GM10266 (cell line): ENCODE measurements around the gene TKTL1.
A peak's percentile ranks its signal among the peaks of the same experiment; 100 is the strongest.

Experiments
- DNase-seq: peaks from one replicate; pipeline ENCODE4 v3.0.0; 2012; ENCODE audit errors: extremely low spot score
- TF ChIP-seq, protein P1 (sequence below): IDR thresholded peaks from 2 replicates; pipeline ENCODE4 v1.5.1; 2012; ENCODE audit warnings: mild to moderate bottlenecking, low read depth; ENCODE audit not compliant: control insufficient read depth, insufficient read depth; ENCODE audit errors: missing control alignments

Gene TKTL1

DNA sequence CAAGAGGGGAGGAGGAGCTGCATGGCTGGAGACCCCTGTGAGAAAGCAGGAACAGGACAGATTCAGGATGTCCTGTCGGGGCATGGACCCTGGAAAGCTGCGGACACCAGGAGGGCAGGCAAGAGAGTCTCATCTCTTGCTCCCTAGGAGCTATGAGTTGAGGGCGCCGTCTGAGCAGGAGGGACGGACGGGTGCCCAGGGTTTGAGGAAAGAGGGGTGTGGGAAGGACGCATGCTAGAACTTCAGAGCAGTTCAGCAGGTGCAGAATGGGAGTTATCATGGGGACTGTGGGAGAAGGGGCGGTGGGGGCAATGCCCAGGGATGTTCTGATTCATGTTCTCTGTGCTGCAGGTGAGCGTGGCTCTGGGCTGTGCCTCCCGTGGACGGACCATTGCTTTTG lies 24.8 kb downstream of the TKTL1 start:
- TF ChIP-seq, protein P1, sequence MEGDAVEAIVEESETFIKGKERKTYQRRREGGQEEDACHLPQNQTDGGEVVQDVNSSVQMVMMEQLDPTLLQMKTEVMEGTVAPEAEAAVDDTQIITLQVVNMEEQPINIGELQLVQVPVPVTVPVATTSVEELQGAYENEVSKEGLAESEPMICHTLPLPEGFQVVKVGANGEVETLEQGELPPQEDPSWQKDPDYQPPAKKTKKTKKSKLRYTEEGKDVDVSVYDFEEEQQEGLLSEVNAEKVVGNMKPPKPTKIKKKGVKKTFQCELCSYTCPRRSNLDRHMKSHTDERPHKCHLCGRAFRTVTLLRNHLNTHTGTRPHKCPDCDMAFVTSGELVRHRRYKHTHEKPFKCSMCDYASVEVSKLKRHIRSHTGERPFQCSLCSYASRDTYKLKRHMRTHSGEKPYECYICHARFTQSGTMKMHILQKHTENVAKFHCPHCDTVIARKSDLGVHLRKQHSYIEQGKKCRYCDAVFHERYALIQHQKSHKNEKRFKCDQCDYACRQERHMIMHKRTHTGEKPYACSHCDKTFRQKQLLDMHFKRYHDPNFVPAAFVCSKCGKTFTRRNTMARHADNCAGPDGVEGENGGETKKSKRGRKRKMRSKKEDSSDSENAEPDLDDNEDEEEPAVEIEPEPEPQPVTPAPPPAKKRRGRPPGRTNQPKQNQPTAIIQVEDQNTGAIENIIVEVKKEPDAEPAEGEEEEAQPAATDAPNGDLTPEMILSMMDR = no peak

DNA sequence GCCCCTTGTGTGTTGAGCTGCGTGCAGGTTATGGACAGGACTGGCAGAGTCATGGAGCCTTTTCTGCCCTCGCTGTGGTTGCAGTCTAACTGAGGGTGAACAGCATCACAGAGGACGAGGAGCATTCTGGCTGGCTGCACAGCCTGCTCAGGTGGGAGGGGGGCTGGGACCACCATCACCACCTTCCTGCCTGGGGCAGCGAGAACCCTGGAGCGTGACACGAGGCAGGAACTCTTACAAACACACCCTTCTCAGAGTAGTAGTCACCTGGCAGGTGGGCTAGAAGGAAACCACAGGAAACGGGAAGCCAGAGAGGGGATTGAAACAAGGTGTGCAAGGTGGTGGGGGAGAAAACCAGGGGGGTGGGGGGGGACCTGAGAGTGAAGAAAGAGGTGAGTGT lies 25.6 kb downstream of the TKTL1 start:
- DNase-seq = no peak
- TF ChIP-seq, protein P1 = no peak

More for the DNA sequence above, 24.8 kb downstream of the TKTL1 start:
- no peak for DNase-seq

DNA sequence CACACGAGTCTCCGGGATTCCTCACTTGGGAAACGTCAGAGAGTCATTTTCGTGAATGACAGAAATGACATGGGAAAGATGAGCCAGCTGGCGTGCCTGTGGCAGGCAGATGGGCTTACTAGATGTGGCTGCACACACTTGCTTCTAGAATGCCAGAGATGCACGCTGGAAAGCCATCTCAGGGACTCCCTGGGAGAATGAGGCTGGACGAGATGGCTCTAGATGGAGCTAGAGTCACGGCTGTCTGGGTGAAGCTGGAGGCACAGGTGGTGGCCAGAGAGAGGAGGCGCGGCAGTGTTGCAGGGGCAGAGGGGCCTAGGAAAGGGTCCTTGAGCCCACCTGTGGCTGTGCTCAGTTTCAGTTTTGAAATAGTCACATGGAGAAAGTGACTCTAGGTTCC lies 26.0 kb downstream of the TKTL1 start:
- TF ChIP-seq, protein P1 = peak; percentile 20
- DNase-seq = no peak

DNA sequence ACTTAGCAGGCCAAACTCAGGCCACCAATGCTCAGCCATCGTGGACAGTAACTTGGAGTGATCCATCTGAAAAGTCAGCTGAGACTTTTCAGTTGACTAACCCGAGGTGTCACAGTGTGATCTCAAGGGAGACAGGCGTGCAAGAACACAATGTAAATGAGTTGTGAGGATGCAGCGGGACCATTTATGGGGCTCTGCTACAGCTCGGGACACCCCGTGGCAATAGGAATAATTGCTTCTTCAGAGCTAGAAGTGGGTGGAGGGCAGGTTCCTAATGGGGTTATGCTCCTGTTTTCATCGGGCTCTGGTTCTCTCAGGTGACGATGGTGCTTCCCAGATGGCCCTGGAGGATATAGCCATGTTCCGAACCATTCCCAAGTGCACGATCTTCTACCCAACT lies 27.3 kb downstream of the TKTL1 start:
- no peak for DNase-seq
- TF ChIP-seq, protein P1 = no peak

DNA sequence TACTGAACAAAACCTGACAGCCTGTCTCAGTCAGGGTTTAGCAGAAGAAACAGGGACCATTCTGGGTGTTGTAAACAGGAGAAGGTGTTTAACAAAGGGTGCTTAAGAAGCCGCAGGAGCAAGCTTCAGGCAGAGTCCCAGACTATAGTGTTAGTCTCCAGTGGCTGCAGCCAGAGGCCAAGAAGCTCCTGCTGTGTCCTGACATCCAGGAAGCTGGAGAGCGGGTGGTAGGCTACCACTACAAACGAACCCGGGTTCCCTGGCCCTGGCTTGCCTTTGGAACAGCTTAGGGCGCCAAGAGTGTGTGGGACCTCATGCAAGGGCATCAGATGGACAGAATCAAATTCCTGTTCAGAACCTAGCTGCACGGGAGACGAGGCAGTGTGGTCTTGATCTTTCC lies 27.9 kb downstream of the TKTL1 start:
- DNase-seq = no peak
- TF ChIP-seq, protein P1 = no peak

DNA sequence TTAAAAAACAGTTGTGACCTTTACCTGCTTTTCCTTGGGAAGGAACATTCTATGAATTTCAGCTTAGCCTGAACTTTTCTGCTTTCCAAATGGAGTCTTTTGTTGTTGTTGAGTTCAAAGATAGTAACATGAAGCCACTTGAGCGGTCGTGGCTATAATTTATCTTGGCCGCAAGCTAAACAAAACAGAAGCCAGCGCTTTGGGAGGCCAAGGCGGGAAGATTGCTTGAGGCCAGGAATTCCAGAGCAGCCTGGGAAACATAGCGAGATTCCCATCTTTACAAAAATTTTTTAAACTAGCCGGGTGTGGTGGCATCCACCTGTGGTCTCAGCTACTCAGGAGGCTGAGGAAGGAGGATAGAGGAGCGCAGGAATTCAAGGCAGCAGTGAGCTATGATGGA lies 29.9 kb downstream of the TKTL1 start:
- TF ChIP-seq, protein P1 = no peak
- no peak for DNase-seq

DNA sequence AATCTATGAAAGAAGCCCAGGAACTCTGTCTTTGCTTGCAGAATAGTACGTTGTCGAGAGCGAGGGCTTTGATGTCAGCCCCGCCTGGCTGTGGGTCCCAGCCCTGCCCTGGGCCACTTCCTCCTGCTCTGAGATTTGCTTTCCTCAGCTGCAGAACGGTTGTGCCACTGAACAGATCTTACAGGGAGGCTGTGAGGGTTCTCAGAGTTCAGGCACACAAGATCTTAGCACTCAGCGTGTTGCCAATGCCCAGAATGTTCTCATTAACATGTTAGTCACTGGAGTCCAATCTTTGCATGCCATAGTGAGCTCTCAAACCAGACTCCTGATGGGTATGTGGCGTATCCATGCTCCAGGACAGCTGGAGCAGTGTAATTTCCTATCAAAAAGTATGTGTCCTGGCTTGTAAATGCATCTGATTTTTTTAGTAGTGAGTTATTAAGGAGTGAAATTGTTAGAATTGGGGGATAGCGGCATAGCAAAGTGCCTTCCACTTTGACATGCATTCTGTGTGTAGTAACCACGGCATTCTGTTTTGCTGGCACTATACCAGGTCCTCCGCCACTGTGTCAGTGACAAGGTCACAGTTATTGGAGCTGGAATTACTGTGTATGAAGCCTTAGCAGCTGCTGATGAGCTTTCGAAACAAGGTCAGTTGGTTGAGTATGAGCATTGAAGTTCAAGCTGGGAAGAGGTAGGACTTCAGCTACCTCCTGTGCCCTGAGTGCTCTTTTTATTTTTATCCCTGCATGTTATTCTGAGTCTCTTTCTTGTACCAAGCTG lies 31.6 kb downstream of the TKTL1 start:
- DNase-seq = no peak

More for the DNA sequence above, 31.6 kb downstream of the TKTL1 start:
- TF ChIP-seq, protein P1 = no peak
